Measurements from ENCODE around the gene FXYD5.
A peak's percentile ranks its signal among the peaks of the same experiment; 100 is the strongest.

DNA sequence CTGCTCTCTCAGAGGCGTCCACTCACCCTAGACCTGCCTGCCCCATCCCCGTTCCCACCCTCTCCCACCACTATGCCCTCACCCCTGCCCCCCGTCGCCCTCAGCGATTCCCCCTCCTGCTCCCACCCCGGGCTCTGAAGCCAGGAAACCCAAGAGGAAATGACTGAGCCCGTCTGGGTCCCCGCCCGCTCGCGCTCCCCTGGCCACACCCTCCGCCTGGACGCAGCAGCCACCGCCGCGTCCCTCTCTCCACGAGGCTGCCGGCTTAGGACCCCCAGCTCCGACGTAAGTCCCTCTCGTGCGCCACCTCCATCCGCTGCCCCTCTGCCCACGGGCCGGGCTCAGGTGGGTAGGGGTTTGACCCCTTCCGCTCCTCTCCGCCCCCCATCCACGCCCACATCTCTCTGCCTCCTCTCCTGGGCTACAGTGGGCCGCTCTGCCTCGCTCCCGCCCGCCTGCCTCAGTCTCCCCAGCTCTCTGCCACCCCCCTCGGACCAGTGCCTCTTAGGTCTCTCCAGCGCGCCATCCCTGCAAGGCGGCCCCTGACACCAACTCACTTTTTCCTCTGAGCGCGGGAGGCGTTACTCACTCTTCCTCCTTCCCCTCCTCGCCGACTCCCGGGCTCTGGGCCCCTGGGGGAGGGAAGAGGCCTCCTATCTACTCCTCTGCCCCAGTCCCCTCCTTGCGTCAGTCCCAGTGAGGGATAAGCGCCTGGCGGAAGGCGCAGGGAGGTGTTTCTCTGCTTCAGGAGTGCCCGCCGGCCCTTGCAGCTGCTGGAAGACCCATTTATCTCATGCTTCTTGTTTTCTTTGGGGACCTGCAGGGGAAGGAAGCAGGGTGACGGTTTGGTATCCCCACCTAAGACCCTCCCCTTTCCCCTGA, at the start of gene FXYD5:
- TF ChIP-seq POLR2A (IDR thresholded peaks at IDR 0.05; ENCODE audit: low read depth, low read length), result peak; percentile 40; the same call in 1 of the 2 replicates
- TF ChIP-seq POLR2AphosphoS5 (IDR thresholded peaks at IDR 0.05; ENCODE audit: low read depth, low read length), result no peak
